IMR-90 (cell line): ENCODE data around the gene DAPK1.

Experiments used
- CEBPB ChIP-seq: IDR thresholded peaks from 2 replicates; pipeline ENCODE4 v1.6.1; 2012; ENCODE audit warnings: low read depth, low read length, improper control_type of control experiment
- CTCF ChIP-seq: conservative IDR thresholded peaks from 2 replicates; pipeline ENCODE4 v1.5.1; 2012; ENCODE audit warnings: mild to moderate bottlenecking, low read depth, low read length, improper control_type of control experiment

GRCh38 chr9:87530716-87531115 lies 33.0 kb downstream of the DAPK1 start:
- TF ChIP-seq CTCF (no peak), CEBPB (no peak)
